Tibial artery (tissue), 4 donors: Measurements from ENCODE around the gene DBT.

Experiments used
- DNase-seq, 2 donors: peaks; one replicate each; pipeline ENCODE4 v3.0.0-alpha.2; 2019
- H3K27ac ChIP-seq, 2 donors: fragments of 200-600 bp; sonication (generic) in 1 of 2; 1 replicate in 1 of 2; 2 replicates in 1 of 2; pipeline ENCODE4 v1.5.1; 2018 to 2019; ENCODE audit warnings: mild to moderate bottlenecking in 1 of 2
- H3K27me3 ChIP-seq, 2 donors: fragments of 200-600 bp; sonication (generic) in 1 of 2; one replicate each; pipeline versions ENCODE4 v1.5.1 to v1.6.0; 2016 to 2019
- H3K36me3 ChIP-seq, 3 donors: fragments of 200-600 bp; sonication (generic) in 2 of 3; one replicate each; pipeline ENCODE4 v1.5.1; 2016 to 2019; ENCODE audit warnings: mild to moderate bottlenecking in 2 of 3
- H3K4me1 ChIP-seq, 4 donors: fragments of 200-600 bp; sonication (generic) in 2 of 4; 1 replicate in 3 of 4; 2 replicates in 1 of 4; pipeline ENCODE4 v1.5.1; 2016 to 2019
- H3K4me3 ChIP-seq, 2 donors: fragments of 200-600 bp; sonication (generic) in 1 of 2; 1 replicate in 1 of 2; 2 replicates in 1 of 2; pipeline ENCODE4 v1.5.1; 2018 to 2019; ENCODE audit warnings: mild to moderate bottlenecking in 2 of 2
- H3K9me3 ChIP-seq, 3 donors: fragments of 200-600 bp; sonication (generic) in 1 of 3; one replicate each; pipeline ENCODE4 v1.5.1; 2016 to 2019
- intact Hi-C: fragments of 100-400 bp; cut with DNase I; formaldehyde crosslinking; loops from one replicate; pipeline ENCODE4 v1.15.0; 2023; ENCODE audit warnings: low total_unique reads
- TF ChIP-seq, protein P1 (sequence below), 2 experiments: fragments of 200-600 bp in 1 of 2; fragments of 450-650 bp in 1 of 2; IDR thresholded peaks; one replicate each; pipeline ENCODE4 v1.5.1; 2017 to 2019; ENCODE audit warnings: antibody characterized with exemption in 2 of 2, mild to moderate bottlenecking in 1 of 2, moderate library complexity in 1 of 2

DBT gene

DNA sequence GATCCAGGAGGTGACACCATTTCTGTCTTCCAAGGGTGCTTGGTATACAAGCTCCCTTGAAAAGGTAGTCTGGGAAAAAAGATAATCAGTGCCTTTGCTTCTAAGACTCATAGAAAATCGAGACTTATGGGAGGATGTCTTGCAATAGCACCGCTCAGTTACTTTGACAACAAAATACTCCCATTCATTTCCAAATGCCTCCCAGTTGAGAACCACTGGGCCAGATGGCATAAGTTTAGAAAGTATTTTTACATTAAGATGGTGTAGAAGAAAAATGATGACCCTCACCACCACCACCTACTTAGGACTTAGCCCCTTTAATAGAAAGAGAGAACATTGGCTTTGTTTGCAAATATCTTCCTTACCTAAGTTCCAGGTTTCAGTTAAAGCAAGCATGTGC is 112.0 kb downstream of the DBT start:
- Histone ChIP-seq H3K4me3 (no peak overlapping the region), H3K36me3 (peaks cover 51 to 58% (median 56%) of the 10 kb centered on the region in 3 donors), H3K27me3 (no peaks in the 10 kb centered on the region), H3K9me3 (no peaks in the 10 kb centered on the region), H3K27ac (no peak overlapping the region), H3K4me1 (peaks cover 0 to 18% (median 9%) of the 10 kb centered on the region in 4 donors)
- intact Hi-C loops = no loop called here
- TF ChIP-seq, protein P1, sequence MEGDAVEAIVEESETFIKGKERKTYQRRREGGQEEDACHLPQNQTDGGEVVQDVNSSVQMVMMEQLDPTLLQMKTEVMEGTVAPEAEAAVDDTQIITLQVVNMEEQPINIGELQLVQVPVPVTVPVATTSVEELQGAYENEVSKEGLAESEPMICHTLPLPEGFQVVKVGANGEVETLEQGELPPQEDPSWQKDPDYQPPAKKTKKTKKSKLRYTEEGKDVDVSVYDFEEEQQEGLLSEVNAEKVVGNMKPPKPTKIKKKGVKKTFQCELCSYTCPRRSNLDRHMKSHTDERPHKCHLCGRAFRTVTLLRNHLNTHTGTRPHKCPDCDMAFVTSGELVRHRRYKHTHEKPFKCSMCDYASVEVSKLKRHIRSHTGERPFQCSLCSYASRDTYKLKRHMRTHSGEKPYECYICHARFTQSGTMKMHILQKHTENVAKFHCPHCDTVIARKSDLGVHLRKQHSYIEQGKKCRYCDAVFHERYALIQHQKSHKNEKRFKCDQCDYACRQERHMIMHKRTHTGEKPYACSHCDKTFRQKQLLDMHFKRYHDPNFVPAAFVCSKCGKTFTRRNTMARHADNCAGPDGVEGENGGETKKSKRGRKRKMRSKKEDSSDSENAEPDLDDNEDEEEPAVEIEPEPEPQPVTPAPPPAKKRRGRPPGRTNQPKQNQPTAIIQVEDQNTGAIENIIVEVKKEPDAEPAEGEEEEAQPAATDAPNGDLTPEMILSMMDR (IDR thresholded peaks at IDR 0.05) = no peak
- no peak for DNase-seq
